Lung (tissue), 12 donors: ENCODE data around the gene TMEM184A. TPM values are rescaled to one million over a fixed set of nuclear protein-coding genes. Genes with fewer than 3 reads are reported as not detected.

Experiments used
- ATAC-seq: fragments of 200-7000 bp; cut with Tn5 transposase; one replicate; pipeline ENCODE4 v1.9.1; 2020; ENCODE audit warnings: moderate number of reproducible peaks; ENCODE audit not compliant: insufficient read depth, low FRiP score
- DNase-seq, 3 donors: peaks; one replicate each; pipeline ENCODE4 v3.0.0-alpha.2; 2013 to 2017
- H3K27ac ChIP-seq, 2 donors: one replicate each; pipeline ENCODE4 v1.5.1; 2013; ENCODE audit warnings: mild to moderate bottlenecking in 2 of 2, moderate library complexity in 2 of 2, control low read depth in 1 of 2, inconsistent platforms in 1 of 2, low read depth in 1 of 2, low read length in 1 of 2
- H3K27me3 ChIP-seq, 3 donors: one replicate each; pipeline ENCODE4 v1.5.1; 2013; ENCODE audit warnings: low read length in 2 of 3; ENCODE audit not compliant: control insufficient read depth in 3 of 3, insufficient read depth in 3 of 3
- H3K36me3 ChIP-seq, 4 donors: one replicate each; pipeline ENCODE4 v1.5.1; 2013; ENCODE audit warnings: low read length in 4 of 4, mild to moderate bottlenecking in 1 of 4, moderate library complexity in 1 of 4; ENCODE audit not compliant: control insufficient read depth in 4 of 4, insufficient read depth in 4 of 4
- H3K4me1 ChIP-seq, 5 donors: one replicate each; pipeline ENCODE4 v1.5.1; 2013; ENCODE audit warnings: low read length in 5 of 5, mild to moderate bottlenecking in 2 of 5, moderate library complexity in 1 of 5; ENCODE audit not compliant: control insufficient read depth in 5 of 5, insufficient read depth in 5 of 5
- H3K4me3 ChIP-seq: one replicate; pipeline ENCODE4 v1.5.1; 2013; ENCODE audit warnings: mild to moderate bottlenecking, control low read depth, moderate library complexity
- H3K9ac ChIP-seq, 2 donors: one replicate each; pipeline ENCODE4 v1.5.1; 2013; ENCODE audit warnings: low read length in 2 of 2, control low read depth in 1 of 2; ENCODE audit not compliant: insufficient read depth in 1 of 2
- H3K9me3 ChIP-seq, 4 donors: one replicate each; pipeline ENCODE4 v1.5.1; 2013; ENCODE audit warnings: low read length in 3 of 4, mild to moderate bottlenecking in 1 of 4, moderate library complexity in 1 of 4; ENCODE audit not compliant: control insufficient read depth in 4 of 4, insufficient read depth in 3 of 4
- WGBS, 2 donors: extraction: QIAGEN DNeasy Blood & Tissue Kit; methylation state at CpG; one replicate each; pipeline ENCODE4 v1.1.7; 2013; 5-methylcytosine and 5-hydroxymethylcytosine counted together
- polyA plus RNA-seq, 2 donors: library from polyadenylated mRNA; stranded (reverse); fragments of 200-250 nt; gene quantifications; one replicate each; pipeline ENCODE4 v1.2.1, GENCODE V29; 2013
- total RNA-seq, 2 donors: library from RNA; depleted of rRNA in 1 of 2; stranded (reverse); fragments of >200 nt in 1 of 2; gene quantifications; one replicate each; pipeline ENCODE4 v1.2.1, GENCODE V29; 2014 to 2021
- TF ChIP-seq, protein P1 (sequence below): IDR thresholded peaks from 2 replicates; pipeline ENCODE4 v1.5.1; 2012; ENCODE audit warnings: mild to moderate bottlenecking; ENCODE audit errors: control extremely low read depth, extremely low read depth
- donor health status: control.
- donor health status: control.
- donor health status: Bipolar disorder and iron deficiency.
- donor health status: healthy.
- donor health status: DM: yes; HTN: yes; CAD: no.

The TMEM184A gene
- total and polyA plus RNA-seq, 4 donors = 1.8 to 11.8 (median 8.3) TPM

DNA sequence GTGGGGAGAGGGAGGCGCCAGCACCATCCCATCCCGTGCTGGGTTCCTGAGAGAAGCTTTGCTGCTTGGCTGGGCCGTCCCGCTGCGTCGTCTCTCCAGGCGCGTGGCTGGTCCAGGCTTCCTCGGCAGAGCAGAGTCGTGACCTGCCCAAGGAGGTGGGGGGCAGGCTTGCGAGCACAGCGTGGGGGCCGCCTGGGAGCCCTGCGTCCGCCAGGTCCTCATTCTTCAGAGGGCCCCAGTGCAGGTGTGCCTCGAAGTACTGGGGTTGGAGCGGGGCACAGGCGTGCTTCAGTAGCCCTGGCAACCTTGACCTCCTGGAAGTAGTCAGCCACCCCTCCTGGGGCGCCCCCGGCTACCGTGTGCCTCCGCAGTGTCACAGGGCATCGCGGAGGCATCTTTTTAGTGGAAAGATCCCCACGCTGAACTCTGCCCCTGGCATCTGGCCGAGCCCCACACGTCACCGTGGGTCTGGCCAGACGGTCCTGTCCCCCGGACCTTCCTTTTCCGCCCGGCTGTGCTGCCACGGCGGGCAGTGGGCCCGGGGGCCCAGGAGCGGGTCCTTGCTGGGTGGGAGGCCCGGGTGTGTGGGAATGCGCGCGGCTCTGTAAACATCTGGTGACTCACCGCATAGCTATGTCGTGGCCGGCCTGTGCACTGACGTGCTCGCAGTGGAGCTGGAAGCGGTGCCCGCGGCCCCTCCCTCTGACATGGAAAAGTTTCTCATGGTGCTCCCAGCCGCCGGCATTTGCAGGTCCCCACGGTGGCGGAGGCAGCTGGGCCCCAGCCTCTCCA lies 19.1 kb downstream of the TMEM184A start:
- ATAC-seq = peak; percentile 69
- TF ChIP-seq, protein P1, sequence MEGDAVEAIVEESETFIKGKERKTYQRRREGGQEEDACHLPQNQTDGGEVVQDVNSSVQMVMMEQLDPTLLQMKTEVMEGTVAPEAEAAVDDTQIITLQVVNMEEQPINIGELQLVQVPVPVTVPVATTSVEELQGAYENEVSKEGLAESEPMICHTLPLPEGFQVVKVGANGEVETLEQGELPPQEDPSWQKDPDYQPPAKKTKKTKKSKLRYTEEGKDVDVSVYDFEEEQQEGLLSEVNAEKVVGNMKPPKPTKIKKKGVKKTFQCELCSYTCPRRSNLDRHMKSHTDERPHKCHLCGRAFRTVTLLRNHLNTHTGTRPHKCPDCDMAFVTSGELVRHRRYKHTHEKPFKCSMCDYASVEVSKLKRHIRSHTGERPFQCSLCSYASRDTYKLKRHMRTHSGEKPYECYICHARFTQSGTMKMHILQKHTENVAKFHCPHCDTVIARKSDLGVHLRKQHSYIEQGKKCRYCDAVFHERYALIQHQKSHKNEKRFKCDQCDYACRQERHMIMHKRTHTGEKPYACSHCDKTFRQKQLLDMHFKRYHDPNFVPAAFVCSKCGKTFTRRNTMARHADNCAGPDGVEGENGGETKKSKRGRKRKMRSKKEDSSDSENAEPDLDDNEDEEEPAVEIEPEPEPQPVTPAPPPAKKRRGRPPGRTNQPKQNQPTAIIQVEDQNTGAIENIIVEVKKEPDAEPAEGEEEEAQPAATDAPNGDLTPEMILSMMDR = no peak
- peak overlapping the region; percentile 97 for H3K27ac ChIP-seq
- H3K4me3 ChIP-seq = peak overlapping the region; percentile 43
- 35 to 66% methylated on average over 50 to 52 of the region's 52 CpGs for WGBS, 2 donors
- peak overlapping the region in 1 of 2 donors; percentile 54 for H3K9ac ChIP-seq
- H3K4me1 ChIP-seq = peaks cover 3 to 40% (median 24%) of the 10 kb centered on the region in 5 donors
- DNase-seq = peak; percentile 95 to 97 (median 96)
- H3K27me3 ChIP-seq = peaks cover 0 to 3% (median 3%) of the 10 kb centered on the region in 3 donors
- no peaks in the 10 kb centered on the region for H3K9me3 ChIP-seq
- peaks cover 0 to 36% (median 3%) of the 10 kb centered on the region in 4 donors for H3K36me3 ChIP-seq

DNA sequence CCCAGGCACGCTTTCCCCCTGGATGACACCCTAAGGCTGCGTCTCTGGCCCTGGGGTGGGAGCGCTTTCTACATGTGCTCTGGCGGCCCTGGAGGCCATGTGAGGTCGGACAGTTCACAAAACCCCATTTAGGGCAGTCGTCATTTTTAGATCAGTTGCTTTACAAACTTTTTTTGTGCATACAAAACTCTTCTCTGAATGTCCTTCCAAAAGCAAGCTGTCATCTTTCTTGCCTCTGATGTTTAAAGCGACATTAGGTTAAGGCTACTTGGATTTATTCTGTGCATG lies 19.6 kb downstream of the TMEM184A start:
- Histone ChIP-seq H3K9ac (no peak overlapping the region), H3K4me3 (no peak overlapping the region), H3K27ac (peak overlapping the region; percentile 97), H3K27me3 (peaks cover 0 to 7% (median 3%) of the 10 kb centered on the region in 3 donors), H3K4me1 (peaks cover 3 to 44% (median 24%) of the 10 kb centered on the region in 5 donors), H3K9me3 (no peaks in the 10 kb centered on the region), H3K36me3 (peaks cover 0 to 31% (median 3%) of the 10 kb centered on the region in 4 donors)
- DNase-seq (no peak), ATAC-seq (no peak)
- 71 to 88% methylated on average over 7 of the region's 7 CpGs for whole genome bisulfite sequencing, 2 donors
- TF ChIP-seq, protein P1 = no peak

DNA sequence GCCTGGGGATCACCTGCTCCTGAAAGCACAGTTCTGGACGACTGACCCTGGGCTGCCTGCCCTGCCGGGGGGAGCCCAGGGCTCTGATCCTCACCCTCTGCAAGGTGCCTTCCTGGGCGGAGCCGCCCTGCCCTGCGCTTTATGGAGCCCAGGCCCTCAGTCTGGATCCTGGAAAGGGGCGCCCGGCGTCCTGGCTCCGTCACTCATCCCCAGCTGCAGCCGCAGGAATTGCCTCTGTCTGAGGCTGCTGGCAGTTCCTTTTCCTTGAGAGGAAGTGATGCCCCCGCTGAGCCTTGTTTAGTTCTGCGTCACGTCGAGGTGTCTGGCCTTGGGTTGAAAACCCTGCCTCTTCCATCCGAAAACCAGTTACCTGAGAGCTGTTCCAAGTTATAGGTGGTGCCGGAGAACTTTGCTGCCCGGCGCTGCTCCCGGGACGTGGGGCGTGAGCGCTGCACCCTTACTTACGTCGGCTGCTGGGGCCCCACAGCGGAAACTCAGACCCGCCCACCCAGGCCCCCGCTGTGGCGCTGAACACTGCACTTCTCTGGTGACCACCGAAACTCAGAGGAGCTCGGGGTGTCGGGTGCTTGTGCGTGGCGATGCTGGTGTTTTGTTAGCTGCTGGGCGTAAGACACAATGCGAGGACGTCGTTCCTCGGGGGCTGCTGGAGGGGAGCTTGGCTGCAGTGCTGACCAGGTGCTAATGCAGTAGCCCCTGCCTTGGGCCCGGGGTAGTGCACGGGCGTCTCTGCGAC lies 20.1 kb downstream of the TMEM184A start:
- H3K9me3 ChIP-seq = no peaks in the 10 kb centered on the region
- H3K9ac ChIP-seq = no peak overlapping the region
- WGBS, 2 donors = 75 to 79% methylated on average over 42 of the region's 42 CpGs
- peaks cover 0 to 26% (median 3%) of the 10 kb centered on the region in 4 donors for H3K36me3 ChIP-seq
- peaks cover 3 to 44% (median 24%) of the 10 kb centered on the region in 5 donors for H3K4me1 ChIP-seq
- peak overlapping the region; percentile 97 for H3K27ac ChIP-seq
- TF ChIP-seq, protein P1 = no peak
- ATAC-seq (no peak), DNase-seq (no peak)
- peaks cover 0 to 7% (median 3%) of the 10 kb centered on the region in 3 donors for H3K27me3 ChIP-seq
- H3K4me3 ChIP-seq = no peak overlapping the region
